GM18519 (cell line): Measurements from ENCODE around the gene NLRP6.
"Not testable (repeated sequence)": the region's sequence is repeated elsewhere in the genome, so short reads cannot be mapped to it uniquely, and the experiment has no call there.

Experiments used
- ATAC-seq: cut with Tn5 transposase; IDR thresholded peaks from one replicate; pipeline ENCODE4 v1.9.1; 2021; ENCODE audit warnings: mild to moderate bottlenecking, moderate library complexity; ENCODE audit not compliant: unreplicated experiment, low FRiP score

NLRP6 gene

DNA sequence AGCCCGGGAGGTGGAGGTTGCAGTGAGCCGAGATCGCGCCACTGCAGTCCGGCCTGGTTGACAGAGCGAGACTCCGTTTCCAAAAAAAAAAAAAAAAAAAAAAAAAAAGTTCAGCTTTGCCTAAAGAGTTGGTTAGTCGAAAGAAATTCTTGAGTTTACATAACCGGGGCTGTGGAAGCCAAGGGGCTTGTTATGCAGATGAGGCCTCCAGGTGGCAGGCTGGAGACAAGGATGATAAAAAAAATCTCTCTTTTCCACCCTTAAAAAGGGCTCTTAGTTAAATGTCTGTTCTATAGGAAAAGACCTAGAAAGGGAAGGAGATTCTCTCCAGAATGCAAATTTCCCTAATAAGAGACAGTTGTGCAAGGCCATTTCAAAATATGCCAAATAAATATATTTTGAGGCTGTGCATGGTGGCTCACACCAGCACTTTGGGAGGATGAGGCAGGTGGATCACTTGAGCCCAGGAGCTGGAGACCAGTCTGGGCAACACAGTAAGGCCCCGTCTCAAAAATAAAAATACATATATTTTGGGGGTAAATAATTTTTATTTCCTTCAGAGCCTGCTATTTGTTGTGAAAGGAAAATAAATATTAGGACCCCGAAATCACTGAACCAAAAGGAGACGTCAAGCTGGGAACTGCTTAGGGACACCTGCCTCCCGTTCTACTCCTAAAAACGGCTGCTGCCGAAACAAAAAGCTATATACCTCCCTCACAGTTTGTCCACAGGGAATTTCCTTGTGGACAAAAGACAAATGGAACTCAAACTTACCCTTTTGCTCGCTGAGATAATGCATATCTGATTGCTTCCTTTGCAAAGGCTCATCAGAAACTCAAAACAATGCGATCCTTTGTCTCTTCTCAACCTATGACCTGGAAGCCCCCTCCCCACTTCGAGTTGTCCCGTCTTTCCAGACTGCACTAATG, 27.0 kb downstream of the NLRP6 start:
- ATAC-seq = no peak

DNA sequence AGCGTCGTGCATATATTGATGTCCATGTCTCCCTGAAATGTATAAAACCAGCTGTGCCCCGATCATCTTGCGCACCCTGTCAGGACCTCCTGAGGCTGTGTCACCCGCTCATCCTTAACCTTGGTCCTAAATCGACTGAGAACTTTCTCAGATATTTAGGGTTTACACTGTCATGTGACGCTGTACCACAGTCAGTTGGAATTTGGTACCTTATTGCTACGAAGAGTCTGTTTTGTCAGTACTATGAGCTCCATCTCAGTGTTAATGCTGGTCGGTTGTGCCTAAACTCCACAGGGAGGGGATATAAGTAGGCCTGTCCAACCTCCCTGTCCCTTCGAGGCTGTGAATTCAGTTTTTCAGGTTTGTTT, 27.6 kb downstream of the NLRP6 start:
- no peak for ATAC-seq

DNA sequence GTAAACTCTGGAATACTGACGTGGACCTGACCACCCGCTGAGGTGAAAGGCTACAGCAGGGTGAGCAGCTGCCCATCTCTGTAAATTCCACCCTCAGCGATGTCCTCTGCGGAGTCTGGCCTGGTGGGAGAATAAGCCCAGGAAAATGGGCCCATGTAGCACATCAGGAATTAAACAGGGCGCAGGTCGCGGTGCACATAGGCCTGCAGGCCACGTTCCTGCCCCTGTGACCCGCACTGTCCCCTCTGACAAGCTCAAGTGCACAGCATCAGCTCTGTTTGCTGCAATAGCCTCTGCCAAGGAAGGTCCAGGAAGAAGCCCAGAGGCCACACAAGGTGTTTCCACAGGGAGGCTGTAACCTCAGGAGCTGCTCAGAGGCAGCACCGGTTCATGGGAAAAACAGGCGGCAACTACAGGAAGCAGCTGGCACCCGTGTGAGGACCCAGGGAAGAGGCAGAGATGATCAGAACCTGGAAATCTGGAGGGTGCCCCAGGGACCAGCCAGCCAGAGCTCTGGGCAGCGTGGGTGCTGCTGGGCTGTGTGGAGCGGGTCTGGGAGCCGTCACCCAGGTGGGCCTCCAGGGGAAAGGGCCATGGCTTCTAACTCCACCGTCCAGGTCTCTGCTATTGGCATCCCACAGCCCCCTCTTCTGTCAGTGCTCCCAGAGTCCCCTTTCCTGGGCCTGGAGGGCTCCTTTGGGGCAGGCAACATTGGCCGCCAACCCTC, 28.6 kb downstream of the NLRP6 start:
- ATAC-seq = no peak

DNA sequence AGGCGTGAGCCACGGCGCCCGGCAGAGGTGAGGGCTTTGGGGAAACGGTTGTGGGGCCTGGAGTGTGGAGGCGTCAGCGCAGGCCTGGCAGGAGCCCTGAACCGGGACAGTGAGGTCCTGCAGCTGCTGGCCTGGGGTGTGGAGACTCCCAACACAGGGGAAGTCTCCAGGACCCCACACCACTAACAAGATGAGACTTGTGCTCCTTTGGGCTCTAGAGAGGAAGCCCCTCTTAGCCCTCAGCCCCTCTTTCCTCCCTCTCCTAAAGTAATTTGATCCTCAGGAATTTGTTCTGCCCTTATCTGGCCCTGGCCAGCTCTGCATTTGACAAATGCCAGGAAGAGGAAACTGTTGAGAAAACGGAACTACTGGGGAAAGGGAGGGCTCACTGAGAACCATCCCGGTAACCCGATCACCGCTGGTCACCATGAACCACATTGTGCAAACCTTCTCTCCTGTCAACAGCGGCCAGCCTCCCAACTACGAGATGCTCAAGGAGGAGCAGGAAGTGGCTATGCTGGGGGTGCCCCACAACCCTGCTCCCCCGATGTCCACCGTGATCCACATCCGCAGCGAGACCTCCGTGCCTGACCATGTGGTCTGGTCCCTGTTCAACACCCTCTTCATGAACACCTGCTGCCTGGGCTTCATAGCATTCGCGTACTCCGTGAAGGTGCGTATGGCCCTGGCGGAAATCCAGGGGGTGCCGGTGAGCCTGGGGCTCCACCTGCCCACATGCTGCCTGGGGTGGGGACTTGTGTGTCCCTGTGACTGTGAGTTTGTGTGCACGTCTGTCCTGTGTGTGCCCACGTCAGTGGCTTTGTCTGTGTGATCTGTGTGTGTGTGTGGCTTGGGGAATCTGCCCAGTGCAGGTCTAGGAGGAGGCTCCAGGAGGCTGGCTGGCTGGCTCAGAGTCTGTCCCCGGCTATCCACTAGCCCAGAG, 29.8 kb downstream of the NLRP6 start, which contains the start of gene IFITM2:
Gene IFITM2 (plus strand): TSS at position 51 of the 943 bp plus-strand sequence. CDS start 377 bp downstream, at position 428.
- ATAC-seq = not testable (repeated sequence)

DNA sequence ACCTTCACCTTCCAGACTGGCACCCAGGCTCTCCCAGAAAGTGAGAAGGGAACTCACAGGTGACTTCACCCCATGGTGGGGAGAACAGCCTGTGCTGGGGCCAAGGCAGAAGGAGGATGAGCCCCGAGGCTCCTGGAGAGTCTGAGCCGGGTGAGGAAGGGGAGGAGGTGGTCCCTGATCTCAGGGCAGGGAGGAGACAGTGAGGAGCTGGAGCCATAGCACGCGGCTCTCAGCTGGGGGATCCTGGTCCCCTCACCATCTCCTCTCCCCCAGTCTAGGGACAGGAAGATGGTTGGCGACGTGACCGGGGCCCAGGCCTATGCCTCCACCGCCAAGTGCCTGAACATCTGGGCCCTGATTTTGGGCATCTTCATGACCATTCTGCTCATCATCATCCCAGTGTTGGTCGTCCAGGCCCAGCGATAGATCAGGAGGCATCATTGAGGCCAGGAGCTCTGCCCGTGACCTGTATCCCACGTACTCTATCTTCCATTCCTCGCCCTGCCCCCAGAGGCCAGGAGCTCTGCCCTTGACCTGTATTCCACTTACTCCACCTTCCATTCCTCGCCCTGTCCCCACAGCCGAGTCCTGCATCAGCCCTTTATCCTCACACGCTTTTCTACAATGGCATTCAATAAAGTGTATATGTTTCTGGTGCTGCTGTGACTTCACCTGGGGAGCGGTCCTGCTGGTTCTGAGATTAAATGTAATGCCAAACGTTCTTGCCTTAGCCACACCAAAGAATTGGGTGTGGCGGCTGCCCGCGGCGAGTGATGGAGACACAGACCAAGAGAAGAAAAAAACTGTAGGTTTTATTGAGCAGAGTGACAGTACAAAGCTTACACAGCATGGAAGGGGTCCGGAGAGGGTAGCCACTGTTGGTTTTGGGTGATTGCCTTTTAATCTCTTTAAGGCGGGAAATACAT, 30.8 kb downstream of the NLRP6 start:
- not testable (repeated sequence) for ATAC-seq

DNA sequence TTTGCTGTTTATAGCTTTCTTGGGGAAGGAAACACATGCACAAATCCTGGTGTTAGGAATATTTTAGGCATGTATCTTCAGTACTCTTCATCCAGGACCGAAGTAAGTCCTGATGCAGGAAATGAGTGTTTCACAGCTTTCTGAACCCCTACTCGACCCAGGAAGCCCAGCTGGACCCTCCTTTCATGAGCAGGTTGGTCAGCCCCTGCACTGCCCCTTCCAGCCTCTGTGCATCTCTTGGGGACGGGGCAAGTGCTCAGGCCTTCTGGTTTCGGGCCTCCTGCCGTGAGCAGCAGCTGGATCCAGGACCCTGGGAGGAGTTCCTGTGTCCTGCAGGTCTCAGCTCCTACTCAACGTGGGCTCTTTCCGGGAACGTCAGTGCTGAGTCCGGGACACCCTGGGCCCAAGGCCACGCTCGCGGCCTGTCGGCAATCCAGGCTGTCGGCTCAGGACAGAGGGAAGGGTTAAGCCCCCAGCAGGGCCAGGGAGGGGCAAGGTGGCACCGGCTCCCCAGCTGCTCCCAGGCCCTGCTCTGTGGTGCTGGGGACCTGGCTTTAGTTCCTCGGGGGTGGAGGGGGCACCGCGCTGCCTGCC, 31.9 kb downstream of the NLRP6 start:
- ATAC-seq = not testable (repeated sequence)

DNA sequence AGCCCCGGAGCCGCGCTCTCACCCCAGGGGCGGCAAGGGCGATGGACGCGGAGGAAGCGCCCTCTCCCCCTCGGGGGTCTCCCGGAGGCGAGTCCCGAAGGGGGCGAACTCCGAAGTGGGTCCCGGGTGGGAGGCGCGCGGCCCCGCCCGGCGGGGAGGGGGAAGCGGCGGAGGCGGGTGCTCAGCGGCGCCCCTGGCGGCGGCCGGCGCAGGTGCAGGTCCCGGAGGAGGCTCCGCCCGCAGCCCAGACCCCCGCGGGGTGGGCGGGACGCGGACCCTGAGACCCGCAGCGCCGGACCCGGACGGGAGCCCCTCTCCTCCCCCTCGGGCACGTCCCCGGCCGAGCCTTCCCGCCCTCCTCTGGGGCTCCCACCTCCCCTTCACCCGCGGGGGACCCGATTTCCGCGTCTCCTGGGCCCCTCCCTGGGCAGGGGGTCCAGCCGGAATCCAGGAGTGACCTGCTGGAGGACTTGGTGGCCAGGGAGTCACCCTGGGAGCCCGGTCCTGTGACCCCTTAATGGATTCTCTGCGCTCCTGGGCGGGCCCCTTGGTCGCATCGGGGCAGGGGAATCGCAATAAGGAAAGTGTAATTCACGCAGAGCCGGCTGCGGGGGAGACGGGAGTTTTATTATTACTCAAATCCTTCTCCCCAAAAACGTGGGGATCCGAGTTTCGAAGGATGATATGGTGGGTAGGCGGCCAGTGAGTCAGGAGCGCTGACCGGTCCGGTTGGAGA, 33.0 kb downstream of the NLRP6 start:
- not testable (repeated sequence) for ATAC-seq

DNA sequence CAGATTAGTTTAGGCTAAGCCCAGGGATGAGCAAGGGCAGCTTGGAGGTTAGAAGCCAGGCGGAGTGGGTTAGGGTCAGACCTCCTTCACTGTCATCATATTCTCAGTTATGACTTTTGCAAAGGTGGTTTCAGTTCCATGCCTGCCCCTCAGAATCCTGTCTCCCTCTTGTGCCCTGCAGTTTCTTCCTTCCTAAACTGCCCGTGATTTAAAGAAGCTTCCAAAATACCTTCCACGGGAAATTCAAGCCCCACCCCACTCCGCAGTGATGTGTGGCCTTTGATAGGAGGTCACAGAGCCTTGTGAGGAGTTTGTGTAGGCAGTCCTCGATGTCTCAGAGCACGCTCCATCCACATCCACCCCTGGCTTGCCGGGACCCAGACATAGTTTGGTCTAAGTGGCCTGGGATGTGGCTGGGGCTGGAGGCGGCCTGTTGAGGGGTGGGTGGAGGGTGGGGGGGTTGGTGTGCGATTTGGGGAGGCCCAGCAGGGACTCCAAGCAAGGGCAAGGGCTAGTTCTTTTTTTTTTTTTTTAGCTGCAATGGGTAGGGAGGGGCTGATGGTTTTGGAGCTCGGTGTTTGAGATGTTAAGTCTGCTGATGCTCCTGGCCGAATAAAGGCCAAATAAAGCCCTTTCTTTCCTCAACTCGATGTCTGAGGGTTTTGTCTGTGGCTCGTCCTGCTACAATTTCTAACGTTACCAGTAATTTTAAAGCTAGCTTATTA, 34.0 kb downstream of the NLRP6 start:
- ATAC-seq = no peak

DNA sequence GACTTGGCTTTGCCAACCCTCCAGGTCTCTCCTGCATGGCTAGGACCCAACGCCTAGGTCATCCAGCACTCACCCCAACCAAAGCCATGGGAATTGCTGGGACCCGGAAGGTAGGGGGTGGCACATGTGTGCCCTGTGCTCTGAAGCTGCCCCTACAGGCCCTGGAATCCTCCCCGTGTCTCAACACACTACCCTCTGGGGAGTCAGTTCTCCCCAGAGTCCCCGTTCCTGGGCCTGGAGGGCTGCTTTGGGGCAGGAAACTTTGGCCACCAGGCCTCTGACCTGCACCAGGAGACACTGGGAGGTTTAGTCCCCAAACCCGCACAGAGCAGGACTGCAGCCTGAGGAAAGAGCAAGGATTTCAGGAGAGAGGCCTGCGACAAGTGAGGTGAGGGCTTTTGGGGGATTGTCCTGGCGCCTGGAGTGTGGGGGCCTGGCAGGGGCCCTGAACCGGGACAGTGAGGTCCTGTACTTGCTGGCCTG, 35.1 kb downstream of the NLRP6 start:
- no peak for ATAC-seq

DNA sequence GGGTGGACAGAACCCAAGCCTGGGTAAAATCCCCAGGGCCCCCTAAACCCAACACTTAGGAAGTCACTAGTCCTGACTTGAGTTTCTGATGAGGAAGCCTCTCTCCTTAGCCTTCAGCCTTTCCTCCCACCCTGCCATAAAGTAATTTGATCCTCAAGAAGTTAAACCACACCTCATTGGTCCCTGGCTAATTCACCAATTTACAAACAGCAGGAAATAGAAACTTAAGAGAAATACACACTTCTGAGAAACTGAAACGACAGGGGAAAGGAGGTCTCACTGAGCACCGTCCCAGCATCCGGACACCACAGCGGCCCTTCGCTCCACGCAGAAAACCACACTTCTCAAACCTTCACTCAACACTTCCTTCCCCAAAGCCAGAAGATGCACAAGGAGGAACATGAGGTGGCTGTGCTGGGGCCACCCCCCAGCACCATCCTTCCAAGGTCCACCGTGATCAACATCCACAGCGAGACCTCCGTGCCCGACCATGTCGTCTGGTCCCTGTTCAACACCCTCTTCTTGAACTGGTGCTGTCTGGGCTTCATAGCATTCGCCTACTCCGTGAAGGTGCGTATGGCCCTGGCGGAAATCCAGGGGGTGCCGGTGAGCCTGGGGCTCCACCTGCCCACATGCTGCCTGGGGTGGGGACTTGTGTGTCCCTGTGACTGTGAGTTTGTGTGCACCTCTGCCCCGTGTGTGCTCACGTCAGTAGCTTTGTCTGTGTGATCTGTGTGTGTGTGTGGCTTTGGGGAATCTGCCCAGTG, 35.8 kb downstream of the NLRP6 start, which contains the start of gene IFITM1:
Gene IFITM1 (plus strand): TSS at position 254 of the 767 bp plus-strand sequence. CDS start 131 bp downstream, at position 385.
- no peak for ATAC-seq

DNA sequence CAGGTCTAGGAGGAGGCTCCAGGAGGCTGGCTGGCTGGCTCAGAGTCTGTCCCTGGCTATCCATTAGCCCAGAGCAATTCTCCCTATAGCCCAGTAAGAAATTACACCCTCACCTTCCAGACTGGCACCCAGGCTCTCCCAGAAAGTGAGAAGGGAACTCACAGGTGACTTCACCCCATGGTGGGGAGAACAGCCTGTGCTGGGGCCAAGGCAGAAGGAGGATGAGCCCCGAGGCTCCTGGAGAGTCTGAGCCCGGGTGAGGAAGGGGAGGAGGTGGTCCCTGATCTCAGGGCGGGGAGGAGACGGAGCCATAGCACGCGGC, 36.3 kb downstream of the NLRP6 start:
- not testable (repeated sequence) for ATAC-seq

DNA sequence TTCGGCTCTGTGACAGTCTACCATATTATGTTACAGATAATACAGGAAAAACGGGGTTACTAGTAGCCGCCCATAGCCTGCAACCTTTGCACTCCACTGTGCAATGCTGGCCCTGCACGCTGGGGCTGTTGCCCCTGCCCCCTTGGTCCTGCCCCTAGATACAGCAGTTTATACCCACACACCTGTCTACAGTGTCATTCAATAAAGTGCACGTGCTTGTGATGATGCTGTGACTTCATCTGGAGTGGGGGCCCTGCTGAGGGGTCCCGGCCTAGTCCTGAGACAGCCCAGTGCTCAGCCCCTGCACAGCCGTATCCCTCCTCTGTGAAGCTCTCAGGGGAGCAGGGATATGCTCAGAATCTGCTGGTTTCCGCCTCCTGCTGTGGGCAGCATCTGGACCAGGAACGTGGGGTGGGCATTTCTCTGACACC, 36.9 kb downstream of the NLRP6 start:
- ATAC-seq = no peak

DNA sequence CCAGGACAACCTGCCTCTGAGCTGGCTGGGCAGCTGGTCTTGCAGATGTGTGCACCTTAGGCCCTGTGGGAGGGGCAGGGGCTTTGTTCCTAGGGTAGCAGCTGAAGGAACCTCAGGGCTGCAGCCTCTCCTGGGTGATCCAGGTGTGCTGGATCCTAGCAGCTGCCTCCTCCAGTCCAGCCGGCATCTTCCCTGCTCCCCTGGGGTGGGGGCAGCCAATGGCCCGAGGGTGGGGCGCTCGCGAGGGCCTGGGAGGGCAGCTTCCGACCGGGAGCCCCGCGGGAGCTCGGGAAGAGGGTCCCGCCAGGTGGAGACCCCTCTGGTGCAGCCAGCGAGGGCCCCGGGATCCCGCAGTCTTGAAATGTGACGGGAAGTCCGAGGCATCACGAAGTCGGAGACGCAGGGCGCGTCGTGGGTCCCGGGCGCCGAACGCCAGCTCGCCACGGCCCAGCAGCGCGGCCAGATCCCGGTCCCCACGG, 37.3 kb downstream of the NLRP6 start:
- no peak for ATAC-seq

DNA sequence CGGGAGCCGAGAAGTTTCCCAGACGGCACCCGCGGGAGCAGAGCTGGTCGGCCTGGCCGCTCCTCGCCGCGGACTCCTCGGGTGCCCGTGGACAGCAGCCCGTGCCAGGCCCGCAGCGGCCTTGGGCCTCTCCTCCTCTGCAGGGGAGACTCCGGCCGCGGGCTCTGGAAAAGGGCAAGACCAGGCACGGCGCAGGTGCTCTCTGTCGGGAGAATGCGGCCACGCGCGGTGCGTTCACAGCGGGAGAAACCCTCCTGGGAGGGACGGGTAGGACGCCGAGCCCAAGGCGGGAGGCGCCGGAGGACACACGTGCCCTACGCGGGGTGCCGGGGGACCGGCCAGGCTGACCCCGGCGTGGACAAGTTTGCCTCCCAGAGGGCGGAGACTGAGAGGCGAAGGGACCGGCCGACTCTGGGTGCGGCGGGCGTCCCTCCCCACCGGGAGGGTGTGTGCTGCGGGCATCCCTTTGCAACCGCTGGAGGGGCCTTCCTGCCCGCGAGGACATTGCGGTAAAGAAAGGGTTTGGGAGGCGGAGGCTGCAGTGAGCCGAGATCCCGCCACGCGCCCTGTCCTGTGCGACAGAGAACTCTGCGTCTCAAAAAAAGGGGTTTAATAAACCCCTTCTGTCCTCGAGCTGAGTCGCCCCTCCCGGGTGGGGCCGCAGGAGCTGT, 38.0 kb downstream of the NLRP6 start:
- ATAC-seq = no peak

DNA sequence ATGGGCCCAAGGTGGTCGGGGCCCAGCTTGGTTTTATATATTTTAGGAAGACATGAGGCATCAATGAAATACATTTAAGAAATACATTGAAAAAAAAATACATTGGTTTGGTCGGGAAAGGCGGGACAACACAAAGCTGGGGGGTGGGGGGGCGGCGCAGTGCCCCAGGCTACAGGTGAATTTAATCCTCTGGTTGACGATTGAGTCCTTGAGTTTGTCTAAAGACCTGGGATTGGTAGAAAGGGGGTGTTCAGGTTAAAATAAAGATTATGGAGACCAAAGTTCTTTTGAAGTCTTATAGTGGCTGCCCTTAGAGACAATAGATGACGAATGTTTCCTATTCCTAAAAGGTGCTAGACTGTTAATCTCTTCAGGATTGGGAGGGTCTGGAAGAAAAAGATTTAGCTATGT, 38.7 kb downstream of the NLRP6 start:
- ATAC-seq = no peak
